BJ (cell line): ENCODE results near the gene FTO. TPM values are rescaled to one million over a fixed set of nuclear protein-coding genes. Genes with fewer than 3 reads are reported as not detected.
A peak's percentile ranks its signal among the peaks of the same experiment; 100 is the strongest.

Source experiments
- CTCF ChIA-PET: fragments of 350-600 bp; formaldehyde crosslinking; extraction: SDS; loops from one replicate; lab custom pipeline; 2021; ENCODE audit warnings: antibody characterized with exemption, inconsistent platforms; lab: Yijun Ruan, JAX
- POLR2A ChIA-PET: fragments of 300-600 bp; sonication (Branson Sonifier 250); formaldehyde crosslinking; extraction: SDS; loops from one replicate; lab custom pipeline; 2021; ENCODE audit warnings: antibody characterized with exemption; lab: Charles Lee
- DNase-seq: peaks from one replicate; pipeline ENCODE4 v3.0.0-alpha.2; 2011; ENCODE audit warnings: low read depth
- H3K27me3 ChIP-seq: 2 replicates; pipeline ENCODE4 v1.6.0; 2011; ENCODE audit warnings: low read length; ENCODE audit not compliant: control insufficient read depth, insufficient read depth
- H3K36me3 ChIP-seq: 2 replicates; pipeline ENCODE4 v1.5.1; 2011; ENCODE audit warnings: low read length; ENCODE audit not compliant: control insufficient read depth, insufficient read depth
- H3K4me3 ChIP-seq: 2 replicates; pipeline ENCODE4 v1.5.1; 2011; ENCODE audit warnings: low read depth, mild to moderate bottlenecking, control low read depth, low read length
- polyA plus RNA-seq: library from polyadenylated mRNA; depleted of rRNA; stranded (reverse); fragments of >200 nt; gene quantifications from 2 replicates; pipeline ENCODE4 v1.2.3, GENCODE V29; 2011
- TF ChIP-seq, protein P1 (sequence below): IDR thresholded peaks from 2 replicates; pipeline ENCODE4 v1.5.1; 2011; ENCODE audit warnings: low read depth, mild to moderate bottlenecking, control low read depth, inconsistent platforms, low read length, moderate library complexity; ENCODE audit not compliant: insufficient read depth

Gene FTO
- polyA plus RNA-seq, 1 experiment, result 86.3 TPM

DNA sequence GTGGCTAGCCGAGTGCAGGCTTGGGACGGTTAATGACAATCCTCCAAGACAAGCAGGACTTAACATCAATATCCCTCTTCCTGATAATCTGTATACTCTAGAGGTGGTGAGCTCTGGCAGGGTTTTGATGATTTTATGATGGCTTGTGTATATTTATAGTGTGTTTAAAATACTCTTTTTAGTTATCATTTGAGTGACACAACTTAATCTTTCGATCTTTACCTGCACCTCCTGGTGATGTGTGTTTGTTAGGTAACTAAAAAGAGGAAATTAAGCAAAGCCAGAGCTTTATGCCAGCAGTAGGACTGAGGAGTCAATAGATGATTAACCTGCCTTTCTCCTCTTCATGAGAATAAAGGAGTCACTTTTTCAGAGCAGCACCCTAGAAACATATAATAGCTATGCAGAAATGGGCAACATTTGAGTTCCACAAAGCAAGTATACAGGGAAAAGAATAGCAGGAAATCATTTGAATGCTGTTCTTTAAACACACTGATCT lies 372.1 kb downstream of the FTO start:
- ChIA-PET POLR2A (no interaction called here), CTCF (no interaction called here)
- no peaks in the 10 kb centered on the region for H3K27me3 ChIP-seq
- H3K4me3 ChIP-seq, result no peak overlapping the region
- no peaks in the 10 kb centered on the region for H3K36me3 ChIP-seq
- no peak for DNase-seq
- TF ChIP-seq, protein P1, sequence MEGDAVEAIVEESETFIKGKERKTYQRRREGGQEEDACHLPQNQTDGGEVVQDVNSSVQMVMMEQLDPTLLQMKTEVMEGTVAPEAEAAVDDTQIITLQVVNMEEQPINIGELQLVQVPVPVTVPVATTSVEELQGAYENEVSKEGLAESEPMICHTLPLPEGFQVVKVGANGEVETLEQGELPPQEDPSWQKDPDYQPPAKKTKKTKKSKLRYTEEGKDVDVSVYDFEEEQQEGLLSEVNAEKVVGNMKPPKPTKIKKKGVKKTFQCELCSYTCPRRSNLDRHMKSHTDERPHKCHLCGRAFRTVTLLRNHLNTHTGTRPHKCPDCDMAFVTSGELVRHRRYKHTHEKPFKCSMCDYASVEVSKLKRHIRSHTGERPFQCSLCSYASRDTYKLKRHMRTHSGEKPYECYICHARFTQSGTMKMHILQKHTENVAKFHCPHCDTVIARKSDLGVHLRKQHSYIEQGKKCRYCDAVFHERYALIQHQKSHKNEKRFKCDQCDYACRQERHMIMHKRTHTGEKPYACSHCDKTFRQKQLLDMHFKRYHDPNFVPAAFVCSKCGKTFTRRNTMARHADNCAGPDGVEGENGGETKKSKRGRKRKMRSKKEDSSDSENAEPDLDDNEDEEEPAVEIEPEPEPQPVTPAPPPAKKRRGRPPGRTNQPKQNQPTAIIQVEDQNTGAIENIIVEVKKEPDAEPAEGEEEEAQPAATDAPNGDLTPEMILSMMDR, result no peak

DNA sequence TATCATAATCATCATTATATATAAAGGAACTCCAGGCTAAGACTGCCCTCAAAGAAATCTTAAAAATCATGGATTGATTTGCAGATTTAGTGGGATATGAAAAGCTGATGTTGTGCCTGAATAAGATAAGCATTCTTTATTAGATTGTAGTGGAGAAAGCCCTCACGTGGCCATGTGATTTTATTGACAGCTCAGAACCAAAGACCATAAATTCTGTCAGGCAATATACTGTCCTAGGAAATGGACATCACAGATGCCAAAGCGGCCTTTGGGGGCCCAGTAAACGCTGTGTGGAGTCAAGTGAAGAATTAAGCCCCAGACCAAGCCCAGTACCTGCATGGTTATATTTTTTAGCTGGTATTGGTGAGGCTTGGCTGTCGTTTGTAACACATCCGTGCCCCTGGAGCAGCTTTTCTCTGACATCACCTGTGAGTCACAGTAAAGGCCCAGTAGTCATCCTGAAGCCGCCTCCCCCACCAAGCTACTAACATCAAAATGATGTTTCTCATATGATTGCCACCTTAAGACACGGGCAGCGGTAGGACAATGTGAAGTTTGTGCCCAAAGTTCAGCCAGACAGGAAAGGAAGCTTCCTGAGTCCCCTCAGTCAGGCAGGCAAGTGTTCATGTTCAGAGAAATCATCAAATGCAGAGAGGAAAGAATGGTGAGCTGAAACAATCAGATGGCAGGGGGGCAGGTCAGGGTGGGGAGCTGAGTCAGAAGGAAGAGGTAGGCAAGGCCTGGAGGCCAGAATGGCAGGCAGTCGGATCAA lies 373.3 kb downstream of the FTO start:
- no peak for DNase-seq
- H3K27me3 ChIP-seq, result no peaks in the 10 kb centered on the region
- H3K4me3 ChIP-seq, result no peak overlapping the region
- H3K36me3 ChIP-seq, result no peaks in the 10 kb centered on the region; the same call in 1 of the 2 replicates
- TF ChIP-seq, protein P1, result no peak
- ChIA-PET POLR2A (no interaction called here), CTCF (no interaction called here)

DNA sequence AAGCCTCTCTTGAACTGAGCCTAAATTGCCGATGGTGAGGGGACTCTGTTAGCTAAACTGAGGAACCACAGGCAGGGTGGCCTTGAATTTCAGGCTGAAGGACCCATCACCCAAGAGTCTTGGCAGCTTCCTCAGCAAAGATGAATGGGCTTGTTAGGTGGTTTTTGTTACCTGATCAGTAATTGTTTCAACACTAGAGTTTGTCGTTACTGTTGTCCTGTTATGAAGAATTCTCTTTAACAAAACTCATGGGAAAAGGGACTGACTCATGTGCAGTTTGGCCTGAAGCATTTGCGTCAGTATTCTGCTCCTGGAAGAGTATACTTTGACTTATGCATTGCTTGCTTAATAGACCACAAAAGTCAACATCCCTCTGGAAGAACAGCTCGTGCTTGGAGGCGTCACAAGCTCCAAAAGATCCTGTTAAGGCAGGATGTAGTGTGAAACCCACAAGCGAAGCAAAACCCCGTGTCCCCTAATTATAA lies 376.6 kb downstream of the FTO start:
- Histone ChIP-seq H3K36me3 (no peaks in the 10 kb centered on the region; the same call in 1 of the 2 replicates), H3K4me3 (no peak overlapping the region), H3K27me3 (no peaks in the 10 kb centered on the region)
- ChIA-PET CTCF (no interaction called here), POLR2A (no interaction called here)
- TF ChIP-seq, protein P1, result no peak
- peak; percentile 78 for DNase-seq

DNA sequence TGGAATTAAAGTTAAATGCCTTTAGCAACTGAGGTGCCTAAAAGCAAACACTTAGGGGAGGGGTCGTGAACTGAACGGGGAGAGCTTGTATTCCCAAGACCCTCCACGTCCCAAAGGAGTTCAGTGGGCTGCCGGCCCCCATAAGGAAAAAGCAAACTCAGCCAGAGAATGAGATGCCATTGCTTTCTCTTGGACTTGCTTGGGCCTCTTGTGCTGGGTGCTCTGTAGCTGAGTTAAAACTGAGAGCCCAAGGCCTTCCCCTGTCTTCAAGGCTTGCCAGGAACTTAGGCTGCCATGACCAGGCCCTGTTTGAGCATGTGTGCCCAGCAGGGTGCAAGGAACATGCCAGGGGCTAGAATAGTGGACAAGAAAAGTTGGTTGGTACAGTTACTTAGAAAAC lies 382.8 kb downstream of the FTO start:
- no peak for DNase-seq
- ChIA-PET CTCF (no interaction called here), POLR2A (no interaction called here)
- no peaks in the 10 kb centered on the region for H3K27me3 ChIP-seq
- no peak overlapping the region for H3K4me3 ChIP-seq
- TF ChIP-seq, protein P1, result no peak
- H3K36me3 ChIP-seq, result no peaks in the 10 kb centered on the region

DNA sequence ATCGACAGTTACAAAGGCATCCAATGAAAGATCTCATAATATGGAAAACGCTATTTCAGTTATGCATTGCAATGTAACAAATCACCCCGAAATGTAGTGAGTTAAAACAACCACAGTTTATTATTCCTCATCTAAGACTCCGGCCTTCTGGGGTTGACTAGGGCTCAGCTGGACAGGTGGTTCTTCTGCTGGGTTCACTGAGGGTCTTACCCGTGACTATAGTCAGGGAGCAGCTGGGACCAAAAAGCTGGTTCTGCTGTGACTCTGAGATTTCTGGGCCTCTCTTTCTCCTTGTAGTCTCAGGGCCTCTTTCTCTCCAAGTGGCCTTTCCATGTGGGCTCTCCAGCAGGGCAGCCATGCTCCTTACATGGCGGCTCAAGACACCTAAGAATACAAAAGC lies 386.6 kb downstream of the FTO start:
- TF ChIP-seq, protein P1, result no peak
- POLR2A ChIA-PET, result no interaction called here
- no peak overlapping the region for H3K4me3 ChIP-seq
- H3K36me3 ChIP-seq, result no peaks in the 10 kb centered on the region
- no peaks in the 10 kb centered on the region for H3K27me3 ChIP-seq
- no peak for DNase-seq
- CTCF ChIA-PET, result no interaction called here
